HS-27A (cell line): ENCODE measurements around the gene ARFRP1.
"Not testable (repeated sequence)": the region's sequence is repeated elsewhere in the genome, so short reads cannot be mapped to it uniquely, and the experiment has no call there.

ENCODE experiments used
- DNase-seq: peaks from one replicate; pipeline ENCODE4 v3.0.0-alpha.2; 2012; ENCODE audit warnings: low read depth, missing footprints

The ARFRP1 gene

DNA sequence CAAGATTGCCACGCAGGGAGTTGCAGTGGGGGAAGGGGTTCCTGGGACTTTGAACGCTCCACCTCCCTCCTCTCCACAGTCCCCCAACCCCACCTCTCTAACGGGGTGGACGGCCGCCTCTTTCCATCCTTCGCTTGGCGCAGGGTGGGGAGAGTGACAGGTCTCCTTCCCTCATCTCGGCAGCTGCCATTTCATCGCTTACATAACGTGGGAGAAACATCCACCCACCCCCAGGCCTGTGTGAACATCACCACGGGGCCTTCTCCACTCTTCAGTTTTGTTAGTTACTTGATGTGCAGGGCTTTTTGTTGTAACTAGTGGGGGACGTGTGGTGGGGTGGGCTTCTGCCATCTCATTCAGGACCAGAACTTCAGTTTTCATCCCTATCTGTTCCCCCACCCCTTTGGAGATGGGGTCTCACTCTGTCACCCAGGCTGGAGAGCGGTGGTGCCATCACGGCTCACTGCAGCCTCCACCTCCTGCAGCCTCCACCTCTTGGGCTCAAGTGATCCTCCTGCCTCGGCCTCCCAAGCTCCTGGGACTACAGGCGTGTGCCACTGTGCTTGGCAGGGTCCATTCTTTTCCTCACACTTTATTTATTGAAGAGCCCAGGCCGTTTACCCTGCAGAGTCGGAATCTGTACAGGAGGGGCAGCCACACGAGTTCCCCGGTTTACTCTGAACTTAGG, 32.0 kb downstream of the ARFRP1 start:
- no peak for DNase-seq

DNA sequence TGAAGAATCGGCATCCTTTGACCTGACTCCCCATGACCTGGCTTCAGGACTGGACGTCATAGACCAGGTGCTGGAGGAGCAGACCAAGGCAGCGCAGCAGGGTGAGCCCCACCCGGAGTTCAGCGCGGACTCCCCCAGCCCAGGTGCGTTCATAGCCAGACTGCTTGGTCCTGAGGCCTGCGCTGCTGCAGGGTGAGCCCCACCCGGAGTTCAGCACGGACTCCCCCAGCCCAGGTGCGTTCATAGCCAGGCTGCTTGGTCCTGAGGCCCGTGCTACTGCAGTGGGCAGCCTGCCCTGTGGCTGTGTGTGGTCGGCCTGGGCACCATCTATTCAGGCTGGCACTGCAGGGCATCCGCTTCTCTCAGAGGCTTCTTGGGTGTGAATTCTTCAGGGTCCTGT, 33.8 kb downstream of the ARFRP1 start:
- DNase-seq: no peak

- no peak for DNase-seq
Measured at GRCh38 chr20:63672666-63673065, 35.1 kb downstream of the ARFRP1 start.

DNA sequence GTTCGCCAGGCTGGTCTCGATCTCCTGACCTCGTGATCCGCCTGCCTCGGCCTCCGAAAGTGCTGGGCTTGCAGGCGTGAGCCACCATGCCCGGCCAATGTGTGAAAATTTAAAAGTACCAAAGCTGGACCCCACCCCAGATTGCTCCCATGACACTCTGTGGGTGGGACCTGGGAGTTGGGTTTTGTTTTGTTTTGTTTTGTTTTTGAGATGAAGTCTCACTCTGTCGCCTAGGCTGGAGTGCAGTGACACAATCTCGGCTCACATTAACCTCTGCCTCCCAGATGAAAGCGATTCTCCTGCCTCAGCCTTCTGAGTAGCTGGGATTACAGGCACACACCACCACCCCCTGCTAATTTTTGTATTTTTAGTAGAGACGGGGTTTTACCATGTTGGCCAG, 36.1 kb downstream of the ARFRP1 start:
- DNase-seq: not testable (repeated sequence)

DNA sequence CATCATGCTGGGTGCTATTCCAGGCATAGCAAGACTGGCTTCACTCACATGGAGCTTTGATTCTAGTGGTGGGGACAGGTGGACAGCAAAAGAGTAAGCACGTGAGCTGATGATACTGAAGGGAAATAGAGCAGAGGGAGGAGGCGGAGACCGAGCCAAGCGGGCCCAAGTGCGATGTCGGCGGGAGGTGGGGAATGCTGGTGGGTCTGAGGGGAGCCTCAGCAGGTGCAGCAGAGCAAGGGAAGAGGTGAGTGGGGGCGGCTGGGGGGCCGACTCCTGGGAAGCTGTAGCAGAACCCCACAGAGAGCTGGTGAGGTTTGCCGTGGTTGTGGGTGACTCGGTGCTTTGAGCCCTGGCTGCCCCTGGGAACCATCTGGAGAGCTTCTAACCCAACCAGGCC, 39.4 kb downstream of the ARFRP1 start:
- DNase-seq: no peak

DNA sequence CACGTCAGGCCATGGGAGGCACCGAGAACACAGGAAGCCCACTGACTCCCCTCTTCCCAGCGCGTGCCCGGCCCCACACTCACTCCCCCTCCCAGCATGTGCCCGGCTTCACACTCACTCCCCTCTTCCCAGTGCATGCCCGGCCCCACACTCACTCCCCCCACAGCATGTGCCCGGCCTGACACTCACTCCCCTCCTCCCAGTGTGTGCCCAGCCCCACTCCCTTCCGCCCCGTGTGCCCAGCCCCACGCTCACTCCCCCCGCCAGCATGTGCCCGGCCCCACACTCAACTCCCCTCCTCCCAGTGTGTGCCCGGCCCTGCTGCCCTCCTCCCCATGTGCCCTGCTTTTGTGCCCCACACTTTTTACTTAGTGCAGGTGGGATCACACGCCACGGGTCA, 39.9 kb downstream of the ARFRP1 start:
- no peak for DNase-seq

DNA sequence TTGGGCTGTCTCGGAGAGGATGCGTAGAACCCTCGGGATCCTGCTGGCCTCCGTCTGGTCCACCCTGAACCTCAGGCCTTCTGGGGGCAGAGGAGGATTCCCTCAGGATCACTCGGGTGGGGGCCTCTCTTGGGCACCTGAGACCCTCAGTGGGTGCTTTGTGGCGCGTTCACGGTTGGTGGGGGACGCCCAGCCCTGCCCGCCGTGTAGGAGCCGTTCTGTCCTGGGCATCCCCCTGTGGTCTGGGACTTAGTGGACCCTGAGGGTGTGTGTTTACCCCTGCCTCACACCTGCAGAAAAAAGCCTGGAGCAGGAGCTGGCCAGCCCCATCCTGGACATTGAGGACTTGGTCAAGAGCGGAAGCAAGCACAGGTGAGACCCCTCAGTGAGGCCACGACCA, 42.1 kb downstream of the ARFRP1 start:
- DNase-seq: no peak

DNA sequence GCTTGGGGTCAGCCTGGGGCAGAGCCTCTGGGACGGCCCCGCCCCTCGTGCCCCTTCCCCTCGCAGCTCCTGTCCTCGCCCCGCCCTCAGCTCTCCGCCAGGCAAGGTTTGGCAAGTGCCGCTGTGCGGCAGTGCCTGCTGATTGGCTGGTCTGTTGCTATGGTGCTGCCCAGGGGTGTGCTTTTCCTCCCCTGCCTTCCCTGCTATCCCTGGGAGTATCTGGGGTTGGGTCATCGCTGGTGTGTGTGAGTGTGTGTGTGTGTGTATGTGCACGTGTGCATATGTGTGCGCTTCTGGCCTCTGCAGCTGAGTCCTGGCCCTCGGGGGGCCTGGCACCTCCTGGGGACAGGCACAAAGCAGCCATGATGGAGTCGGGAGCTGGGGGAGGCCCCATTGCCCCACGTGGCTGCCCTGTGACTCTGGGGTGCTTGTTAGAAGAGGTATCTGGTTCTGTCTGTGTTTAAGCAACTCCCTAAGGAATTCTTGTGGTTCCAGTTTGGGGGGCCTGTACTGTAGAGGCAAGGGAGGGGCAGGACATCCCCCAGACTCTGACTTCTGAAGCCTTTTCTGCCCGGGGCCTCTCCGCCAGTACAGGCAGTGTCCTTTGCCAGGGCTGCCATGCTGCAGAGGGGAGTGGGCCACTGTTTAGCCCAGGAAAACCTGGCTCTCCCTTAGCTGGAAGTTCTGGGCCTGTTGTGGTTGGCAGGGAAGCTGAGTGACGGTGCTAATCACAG, 42.7 kb downstream of the ARFRP1 start:
- no peak for DNase-seq

DNA sequence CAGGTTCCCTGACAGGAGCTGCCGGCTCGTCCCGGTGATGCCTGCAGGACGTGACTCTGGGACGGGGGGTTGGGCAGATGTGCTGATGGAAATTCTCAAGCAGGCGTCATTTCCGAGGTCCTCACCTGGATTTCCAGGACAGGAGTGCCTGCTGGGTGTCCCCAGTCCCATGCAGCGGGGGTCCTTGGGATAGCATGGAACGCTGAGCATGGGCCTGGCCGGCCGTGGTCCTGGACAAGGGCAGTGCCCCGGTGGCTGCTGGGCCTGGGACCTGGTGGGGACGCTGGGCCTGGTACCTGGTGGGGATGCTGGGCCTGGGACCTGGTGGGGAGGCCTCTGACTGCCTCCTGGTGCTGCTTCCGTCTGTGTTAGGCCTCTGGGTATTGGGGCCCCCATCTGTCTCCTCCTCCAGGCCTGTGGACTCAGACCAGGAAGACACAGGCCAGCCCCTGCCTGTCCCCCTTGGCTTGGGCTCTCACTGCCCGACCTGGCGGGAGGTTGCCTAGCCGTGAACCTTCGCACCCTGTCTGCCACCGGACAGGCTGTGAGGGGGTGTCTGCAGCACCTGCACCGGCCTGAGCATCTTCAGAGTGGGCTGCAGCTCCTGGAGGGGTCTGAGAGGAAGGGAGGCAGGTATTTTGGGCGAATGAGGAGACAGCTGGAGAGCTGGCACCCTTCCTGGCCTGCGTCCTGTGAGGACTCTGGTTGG, 43.5 kb downstream of the ARFRP1 start:
- no peak for DNase-seq

GRCh38 chr20:63663332-63664066, 44.3 kb downstream of the ARFRP1 start:
- no peak for DNase-seq

- no peak for DNase-seq
Measured at GRCh38 chr20:63662813-63663189, 45.0 kb downstream of the ARFRP1 start.

- DNase-seq: no peak
Measured at GRCh38 chr20:63661959-63662812, 45.6 kb downstream of the ARFRP1 start.

- no peak for DNase-seq
Measured at GRCh38 chr20:63661108-63661507, 46.7 kb downstream of the ARFRP1 start.

GRCh38 chr20:63660622-63661021, 47.2 kb downstream of the ARFRP1 start:
- DNase-seq: no peak

DNA sequence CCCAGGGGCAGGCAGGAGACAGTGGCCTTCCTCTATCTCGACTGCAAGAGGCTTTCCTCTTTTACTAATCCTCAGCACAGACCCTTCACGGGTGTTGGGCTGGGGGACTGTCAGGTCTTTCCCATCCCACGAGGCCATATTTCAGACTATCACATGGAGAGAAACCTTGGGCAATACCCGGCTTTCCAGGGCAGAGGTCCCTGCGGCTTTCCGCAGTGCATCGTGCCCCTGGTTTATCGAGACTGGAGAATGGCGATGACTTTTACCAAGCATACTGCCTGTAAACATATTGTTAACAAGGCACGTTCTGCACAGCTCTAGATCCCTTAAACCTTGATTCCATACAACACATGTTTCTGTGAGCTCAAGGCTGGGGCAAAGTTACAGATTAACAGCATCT, 47.6 kb downstream of the ARFRP1 start:
- DNase-seq: not testable (repeated sequence)

GRCh38 chr20:63659370-63659769, 48.4 kb downstream of the ARFRP1 start:
- no peak for DNase-seq

DNA sequence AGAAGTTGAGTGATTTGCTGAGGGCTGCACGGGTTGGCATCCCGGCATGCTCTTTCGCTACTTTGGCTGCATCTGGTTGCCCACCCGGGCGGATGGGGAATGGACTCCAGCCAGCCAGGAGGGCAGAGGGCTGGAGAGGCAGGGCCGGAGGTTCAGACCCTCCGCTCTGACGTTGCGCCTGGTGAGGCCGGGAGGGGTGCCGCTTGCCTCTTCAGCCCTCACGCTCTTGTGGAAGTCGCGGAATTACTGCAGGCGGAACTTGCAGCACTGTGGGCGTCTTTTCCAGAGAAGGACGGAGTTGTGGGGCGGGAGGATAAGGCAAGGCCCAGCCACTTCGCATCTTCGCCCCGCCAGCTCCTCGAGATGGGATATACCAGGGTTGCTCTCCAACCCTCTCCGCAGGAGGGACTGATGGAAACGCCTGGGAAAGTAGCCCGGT, 49.0 kb downstream of the ARFRP1 start:
- no peak for DNase-seq

DNA sequence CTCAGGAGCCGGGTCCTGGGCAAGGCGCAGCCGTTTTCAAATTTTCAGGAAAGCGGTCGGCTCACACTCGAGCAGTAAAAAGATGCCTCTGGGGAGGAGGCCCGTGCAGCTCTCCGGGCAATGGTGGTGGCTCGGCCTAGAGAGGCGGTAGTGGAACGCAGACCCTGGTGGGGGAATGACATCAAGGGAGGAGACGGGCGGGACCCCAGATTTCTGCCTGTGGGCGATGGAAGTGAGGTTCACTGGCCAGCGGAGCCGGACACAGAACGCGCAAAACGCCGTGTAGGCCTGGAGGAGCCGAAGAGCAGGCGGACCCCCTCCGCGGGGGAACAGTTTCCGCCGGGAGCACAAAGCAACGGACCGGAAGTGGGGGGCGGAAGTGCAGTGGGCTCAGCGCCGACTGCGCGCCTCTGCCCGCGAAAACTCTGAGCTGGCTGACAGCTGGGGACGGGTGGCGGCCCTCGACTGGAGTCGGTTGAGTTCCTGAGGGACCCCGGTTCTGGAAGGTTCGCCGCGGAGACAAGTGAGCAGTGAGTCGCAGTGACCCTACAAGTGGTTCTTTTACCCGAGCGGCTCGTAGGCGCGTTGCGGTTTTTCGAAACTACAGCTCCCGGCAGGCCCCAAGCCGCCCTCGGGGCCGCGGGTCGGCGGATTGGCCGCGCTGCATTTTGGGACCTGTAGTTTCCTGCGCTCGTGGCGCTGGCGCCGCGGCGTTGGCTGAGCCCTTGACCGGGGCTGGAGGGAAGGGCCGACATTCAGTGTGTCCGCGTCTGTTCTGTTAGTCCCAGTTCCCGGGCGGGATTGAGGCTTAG, 49.6 kb downstream of the ARFRP1 start, which contains the start of gene RTEL1:
RTEL1 (plus strand) TSS at position 376 of the 812 bp plus-strand sequence. CDS start 1,091 bp downstream, outside the sequence.
- peak; percentile 78 for DNase-seq

- DNase-seq: no peak
Measured at GRCh38 chr20:63657260-63657936, 50.4 kb downstream of the ARFRP1 start.

- no peak for DNase-seq
Measured at GRCh38 chr20:63656451-63656850, 51.3 kb downstream of the ARFRP1 start.
